ENCODE measurements around the gene SYNPO2. TPM values are rescaled to one million over a fixed set of nuclear protein-coding genes. Genes with fewer than 3 reads are reported as not detected.
A peak's percentile ranks its signal among the peaks of the same experiment; 100 is the strongest.

The SYNPO2 gene
- total RNA-seq, 1 experiment from 2014 or later: 0.26 TPM

GRCh38 chr4:119068529-119068962 lies 179.9 kb downstream of the SYNPO2 start:
- no peaks in the 10 kb centered on the region for H3K9me3 ChIP-seq (ENCODE audit: low read depth, low read length, poor library complexity, severe bottlenecking)
- intact Hi-C loops (cut with micrococcal nuclease; ENCODE audit: unreplicated experiment): no loop called here
- no TSS peak for BruUV-seq (replicated peaks)
- H3K27me3 ChIP-seq (replicated peaks; ENCODE audit: insufficient read depth, low read depth, low read length, poor library complexity): no peaks in the 10 kb centered on the region
- no peak overlapping the region for H3K27ac ChIP-seq (ENCODE audit: low read depth, low read length, poor library complexity, severe bottlenecking)
- DNase-seq (ENCODE audit: low spot score): peak; percentile 21
- H3K4me1 ChIP-seq (ENCODE audit: insufficient read depth, low read length, poor library complexity, severe bottlenecking): peaks cover 14% of the 10 kb centered on the region
- no peak overlapping the region for H3K4me3 ChIP-seq (ENCODE audit: low read depth, low read length, poor library complexity, severe bottlenecking)
- CTCF ChIA-PET: no interaction called here
- TF ChIP-seq, protein P1, sequence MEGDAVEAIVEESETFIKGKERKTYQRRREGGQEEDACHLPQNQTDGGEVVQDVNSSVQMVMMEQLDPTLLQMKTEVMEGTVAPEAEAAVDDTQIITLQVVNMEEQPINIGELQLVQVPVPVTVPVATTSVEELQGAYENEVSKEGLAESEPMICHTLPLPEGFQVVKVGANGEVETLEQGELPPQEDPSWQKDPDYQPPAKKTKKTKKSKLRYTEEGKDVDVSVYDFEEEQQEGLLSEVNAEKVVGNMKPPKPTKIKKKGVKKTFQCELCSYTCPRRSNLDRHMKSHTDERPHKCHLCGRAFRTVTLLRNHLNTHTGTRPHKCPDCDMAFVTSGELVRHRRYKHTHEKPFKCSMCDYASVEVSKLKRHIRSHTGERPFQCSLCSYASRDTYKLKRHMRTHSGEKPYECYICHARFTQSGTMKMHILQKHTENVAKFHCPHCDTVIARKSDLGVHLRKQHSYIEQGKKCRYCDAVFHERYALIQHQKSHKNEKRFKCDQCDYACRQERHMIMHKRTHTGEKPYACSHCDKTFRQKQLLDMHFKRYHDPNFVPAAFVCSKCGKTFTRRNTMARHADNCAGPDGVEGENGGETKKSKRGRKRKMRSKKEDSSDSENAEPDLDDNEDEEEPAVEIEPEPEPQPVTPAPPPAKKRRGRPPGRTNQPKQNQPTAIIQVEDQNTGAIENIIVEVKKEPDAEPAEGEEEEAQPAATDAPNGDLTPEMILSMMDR (conservative IDR thresholded peaks at IDR 0.05; ENCODE audit: low read depth, low read length): no peak
- TF ChIP-seq EZH2 (IDR thresholded peaks at IDR 0.05; ENCODE audit: borderline replicate concordance, low read depth, low read length, poor library complexity, severe bottlenecking): no peak
- H3K36me3 ChIP-seq (ENCODE audit: insufficient read depth, low read length, poor library complexity, severe bottlenecking): no peaks in the 10 kb centered on the region
- POLR2A ChIA-PET (ENCODE audit: low non-redundant PET): no interaction called here

GRCh38 chr4:119070301-119070700 lies 181.6 kb downstream of the SYNPO2 start:
- TF ChIP-seq EZH2 (IDR thresholded peaks at IDR 0.05; ENCODE audit: borderline replicate concordance, low read depth, low read length, poor library complexity, severe bottlenecking): no peak
- TF ChIP-seq, protein P1 (conservative IDR thresholded peaks at IDR 0.05; ENCODE audit: low read depth, low read length): no peak
- Histone ChIP-seq H3K27me3 (replicated peaks; ENCODE audit: insufficient read depth, low read depth, low read length, poor library complexity) (no peaks in the 10 kb centered on the region), H3K4me1 (ENCODE audit: insufficient read depth, low read length, poor library complexity, severe bottlenecking) (peaks cover 14% of the 10 kb centered on the region), H3K27ac (ENCODE audit: low read depth, low read length, poor library complexity, severe bottlenecking) (no peak overlapping the region), H3K4me3 (ENCODE audit: low read depth, low read length, poor library complexity, severe bottlenecking) (no peak overlapping the region), H3K9me3 (ENCODE audit: low read depth, low read length, poor library complexity, severe bottlenecking) (no peaks in the 10 kb centered on the region), H3K36me3 (ENCODE audit: insufficient read depth, low read length, poor library complexity, severe bottlenecking) (no peaks in the 10 kb centered on the region)
- intact Hi-C loops (cut with micrococcal nuclease; ENCODE audit: unreplicated experiment): no loop called here
- ChIA-PET CTCF (no interaction called here), POLR2A (ENCODE audit: low non-redundant PET) (no interaction called here)
- no peak for DNase-seq (ENCODE audit: low spot score)
- no TSS peak for BruUV-seq (replicated peaks)

DNA sequence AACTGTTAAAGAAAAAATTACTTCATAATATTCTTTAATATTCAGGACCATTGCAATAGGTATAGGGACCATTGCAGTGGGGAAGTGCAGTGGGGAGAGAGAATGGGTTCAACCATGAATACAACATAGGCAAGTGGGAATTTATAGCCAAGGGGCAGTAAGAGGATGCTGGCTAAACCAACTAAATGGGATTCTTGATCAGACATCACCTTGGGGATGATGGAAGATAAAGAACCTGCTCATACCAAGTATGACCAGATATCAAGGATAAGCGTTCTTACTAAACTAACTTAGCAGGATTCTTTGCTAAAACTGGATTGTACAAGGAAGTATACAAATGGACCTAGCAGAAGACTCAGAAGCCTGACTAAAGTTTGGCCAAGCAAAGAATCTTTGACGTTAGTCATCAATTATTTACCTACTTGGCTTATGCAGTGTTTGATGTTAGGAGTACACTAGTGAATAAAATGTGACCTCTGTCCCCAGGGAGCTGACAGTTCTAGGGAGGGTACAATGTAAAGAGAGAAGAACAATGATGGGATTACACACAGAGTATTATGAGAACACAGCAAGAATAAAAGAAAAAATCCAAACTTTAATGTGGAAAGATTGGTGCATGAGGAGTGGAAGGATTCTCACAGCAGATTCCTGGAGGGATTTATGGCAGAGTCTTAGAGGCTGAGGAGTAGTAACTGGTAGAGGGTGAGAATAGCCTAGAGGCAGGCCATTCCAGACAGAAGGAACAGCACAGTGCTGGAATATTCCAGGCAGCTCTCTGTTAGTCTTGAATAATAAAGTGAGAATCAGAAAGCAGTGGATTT lies 192.3 kb downstream of the SYNPO2 start:
- H3K4me1 ChIP-seq (ENCODE audit: insufficient read depth, low read length, poor library complexity, severe bottlenecking): no peaks in the 10 kb centered on the region
- intact Hi-C loops (cut with micrococcal nuclease; ENCODE audit: unreplicated experiment): no loop called here
- no peaks in the 10 kb centered on the region for H3K9me3 ChIP-seq (ENCODE audit: low read depth, low read length, poor library complexity, severe bottlenecking)
- H3K27me3 ChIP-seq (replicated peaks; ENCODE audit: insufficient read depth, low read depth, low read length, poor library complexity): no peaks in the 10 kb centered on the region
- no TSS peak for BruUV-seq (replicated peaks)
- H3K4me3 ChIP-seq (ENCODE audit: low read depth, low read length, poor library complexity, severe bottlenecking): no peak overlapping the region
- H3K27ac ChIP-seq (ENCODE audit: low read depth, low read length, poor library complexity, severe bottlenecking): no peak overlapping the region
- ChIA-PET POLR2A (ENCODE audit: low non-redundant PET) (no interaction called here), CTCF (no interaction called here)
- no peaks in the 10 kb centered on the region for H3K36me3 ChIP-seq (ENCODE audit: insufficient read depth, low read length, poor library complexity, severe bottlenecking)
- DNase-seq (ENCODE audit: low spot score): no peak
- TF ChIP-seq EZH2 (IDR thresholded peaks at IDR 0.05; ENCODE audit: borderline replicate concordance, low read depth, low read length, poor library complexity, severe bottlenecking): no peak
- TF ChIP-seq, protein P1 (conservative IDR thresholded peaks at IDR 0.05; ENCODE audit: low read depth, low read length): no peak

Data from A673 (cell line).